ENCODE results near the gene EMC9. TPM values are rescaled to one million over a fixed set of nuclear protein-coding genes. Genes with fewer than 3 reads are reported as not detected.
A peak's percentile ranks its signal among the peaks of the same experiment; 100 is the strongest.

The EMC9 gene
- polyA plus RNA-seq, 1 of the 3 experiments (the other 2 are of a cell fraction) = 19.3 TPM

- peak; percentile 52; the same call in 1 of the 2 replicates for TF ChIP-seq MXI1 (IDR thresholded peaks at IDR 0.05; ENCODE audit: low read depth, low read length)
- no peak for TF ChIP-seq JUND (IDR thresholded peaks at IDR 0.05)
- TF ChIP-seq TAF1 (IDR thresholded peaks at IDR 0.05; ENCODE audit: borderline replicate concordance, low read depth, low read length) = peak; percentile 77
- no peak for TF ChIP-seq RAD21 (IDR thresholded peaks at IDR 0.05; ENCODE audit: low read length)
- no peak for TF ChIP-seq FOSL2 (IDR thresholded peaks at IDR 0.05; ENCODE audit: borderline replicate concordance, low read depth)
- TF ChIP-seq GABPA (IDR thresholded peaks at IDR 0.05; ENCODE audit: low read depth) = peak; percentile 42; the same call in 1 of the 2 replicates
- TF ChIP-seq, protein P1, sequence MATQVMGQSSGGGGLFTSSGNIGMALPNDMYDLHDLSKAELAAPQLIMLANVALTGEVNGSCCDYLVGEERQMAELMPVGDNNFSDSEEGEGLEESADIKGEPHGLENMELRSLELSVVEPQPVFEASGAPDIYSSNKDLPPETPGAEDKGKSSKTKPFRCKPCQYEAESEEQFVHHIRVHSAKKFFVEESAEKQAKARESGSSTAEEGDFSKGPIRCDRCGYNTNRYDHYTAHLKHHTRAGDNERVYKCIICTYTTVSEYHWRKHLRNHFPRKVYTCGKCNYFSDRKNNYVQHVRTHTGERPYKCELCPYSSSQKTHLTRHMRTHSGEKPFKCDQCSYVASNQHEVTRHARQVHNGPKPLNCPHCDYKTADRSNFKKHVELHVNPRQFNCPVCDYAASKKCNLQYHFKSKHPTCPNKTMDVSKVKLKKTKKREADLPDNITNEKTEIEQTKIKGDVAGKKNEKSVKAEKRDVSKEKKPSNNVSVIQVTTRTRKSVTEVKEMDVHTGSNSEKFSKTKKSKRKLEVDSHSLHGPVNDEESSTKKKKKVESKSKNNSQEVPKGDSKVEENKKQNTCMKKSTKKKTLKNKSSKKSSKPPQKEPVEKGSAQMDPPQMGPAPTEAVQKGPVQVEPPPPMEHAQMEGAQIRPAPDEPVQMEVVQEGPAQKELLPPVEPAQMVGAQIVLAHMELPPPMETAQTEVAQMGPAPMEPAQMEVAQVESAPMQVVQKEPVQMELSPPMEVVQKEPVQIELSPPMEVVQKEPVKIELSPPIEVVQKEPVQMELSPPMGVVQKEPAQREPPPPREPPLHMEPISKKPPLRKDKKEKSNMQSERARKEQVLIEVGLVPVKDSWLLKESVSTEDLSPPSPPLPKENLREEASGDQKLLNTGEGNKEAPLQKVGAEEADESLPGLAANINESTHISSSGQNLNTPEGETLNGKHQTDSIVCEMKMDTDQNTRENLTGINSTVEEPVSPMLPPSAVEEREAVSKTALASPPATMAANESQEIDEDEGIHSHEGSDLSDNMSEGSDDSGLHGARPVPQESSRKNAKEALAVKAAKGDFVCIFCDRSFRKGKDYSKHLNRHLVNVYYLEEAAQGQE (IDR thresholded peaks at IDR 0.05; ENCODE audit: low read depth, low read length) = 0 out of 2 replicates have a peak, but pooled peaks have one; percentile 17
- TF ChIP-seq, protein P2, sequence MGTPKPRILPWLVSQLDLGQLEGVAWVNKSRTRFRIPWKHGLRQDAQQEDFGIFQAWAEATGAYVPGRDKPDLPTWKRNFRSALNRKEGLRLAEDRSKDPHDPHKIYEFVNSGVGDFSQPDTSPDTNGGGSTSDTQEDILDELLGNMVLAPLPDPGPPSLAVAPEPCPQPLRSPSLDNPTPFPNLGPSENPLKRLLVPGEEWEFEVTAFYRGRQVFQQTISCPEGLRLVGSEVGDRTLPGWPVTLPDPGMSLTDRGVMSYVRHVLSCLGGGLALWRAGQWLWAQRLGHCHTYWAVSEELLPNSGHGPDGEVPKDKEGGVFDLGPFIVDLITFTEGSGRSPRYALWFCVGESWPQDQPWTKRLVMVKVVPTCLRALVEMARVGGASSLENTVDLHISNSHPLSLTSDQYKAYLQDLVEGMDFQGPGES (IDR thresholded peaks at IDR 0.05; ENCODE audit: low read depth, low read length) = peak; percentile 69
These were observed at the start of gene EMC9 (continued) for GRCh38 chr14:24141097-24141880.

DNA sequence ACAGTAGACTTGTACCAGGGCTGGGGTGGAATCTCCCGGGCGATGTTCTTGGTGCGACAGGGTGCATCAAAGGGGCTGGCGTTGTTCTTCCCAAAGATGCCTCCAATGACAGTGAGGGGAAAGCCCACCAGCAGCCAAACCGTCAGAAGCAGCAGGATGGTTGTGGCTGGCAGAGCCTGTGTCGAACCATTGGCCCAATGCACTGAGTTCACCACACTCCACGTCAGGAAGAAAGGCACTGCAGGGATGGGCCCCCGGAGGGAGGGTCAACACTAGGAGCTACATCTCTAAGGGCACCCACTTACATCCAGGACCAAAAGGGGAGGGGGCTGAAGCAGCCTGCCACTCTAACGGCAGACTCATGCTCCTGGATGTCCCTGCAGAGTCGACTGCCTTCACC lies 49.0 kb upstream of the EMC9 start:
- DNase-seq = no peak
- Histone ChIP-seq H3K9me2 (no peaks in the 10 kb centered on the region), H3F3A (replicated peaks; ENCODE audit: insufficient read depth) (peaks cover 13% of the 10 kb centered on the region), H3K9ac (no peak overlapping the region), H3K27me3 (ENCODE audit: insufficient read depth) (no peaks in the 10 kb centered on the region), H3K27ac (ENCODE audit: low read depth in 2 of 2, low read length in 1 of 2) (no peak overlapping the region), H3K9me3 (no peaks in the 10 kb centered on the region), H3K79me2 (ENCODE audit: insufficient read depth) (peaks cover 57% of the 10 kb centered on the region), H4K20me1 (ENCODE audit: insufficient read depth) (no peaks in the 10 kb centered on the region), H3K4me2 (no peak overlapping the region), H3K36me3 (replicated peaks in 1 of 2; ENCODE audit: control insufficient read depth in 1 of 2, insufficient read depth in 2 of 2, low read length in 1 of 2) (peaks cover 34 to 45% of the 10 kb centered on the region in 2 experiments), H3K4me1 (ENCODE audit: control insufficient read depth in 1 of 2, insufficient read depth in 2 of 2, low read depth in 1 of 2, low read length in 1 of 2) (peaks cover 16 to 28% of the 10 kb centered on the region in 2 experiments), H3K4me3 (ENCODE audit: low read depth in 2 of 2, low read length in 1 of 2) (no peak overlapping the region), H2AFZ (ENCODE audit: low read depth) (no peak overlapping the region)
- ChIA-PET CTCF (no interaction called here), POLR2A (no interaction called here)
- WGBS (ENCODE audit: low lambda C conversion rate) = 96% methylated on average over 6 of the region's 10 CpGs
- TF ChIP-seq TCF12 (IDR thresholded peaks at IDR 0.05) (no peak), JUND (IDR thresholded peaks at IDR 0.05) (no peak), SMC3 (IDR thresholded peaks at IDR 0.05; ENCODE audit: low read depth, low read length) (no peak), NRF1 (IDR thresholded peaks at IDR 0.05; ENCODE audit: low read depth, low read length) (no peak), YY1 (IDR thresholded peaks at IDR 0.05; ENCODE audit: low read depth) (no peak), MXI1 (IDR thresholded peaks at IDR 0.05; ENCODE audit: low read depth, low read length) (no peak), PBX3 (IDR thresholded peaks at IDR 0.05) (no peak), EP300 (IDR thresholded peaks at IDR 0.05; ENCODE audit: borderline replicate concordance in 1 of 2, low read depth in 1 of 2, low read length in 1 of 2) (no peak), USF2 (IDR thresholded peaks at IDR 0.05; ENCODE audit: borderline replicate concordance, low read depth, low read length) (no peak), SIN3A (IDR thresholded peaks at IDR 0.05; ENCODE audit: borderline replicate concordance, low read depth, low read length) (no peak)
- TF ChIP-seq, protein P1 (IDR thresholded peaks at IDR 0.05; ENCODE audit: low read depth, low read length) = no peak
- TF ChIP-seq, protein P2 (IDR thresholded peaks at IDR 0.05; ENCODE audit: low read depth, low read length) = no peak
